Neural progenitor cell (in vitro differentiated cells): ENCODE data around the gene AIFM2.

Source experiments
- CTCF ChIP-seq: fragments of 200-600 bp; sonication (generic); IDR thresholded peaks from 2 replicates; pipeline ENCODE4 v1.5.1; 2017; ENCODE audit warnings: antibody characterized with exemption, mild to moderate bottlenecking
- EZH2 ChIP-seq: fragments of 200-600 bp; sonication (generic); IDR thresholded peaks from 2 replicates; pipeline ENCODE4 v1.6.1; 2017; ENCODE audit warnings: antibody characterized with exemption, mild to moderate bottlenecking, moderate library complexity

GRCh38 chr10:70119623-70120022 is 13.0 kb downstream of the AIFM2 start:
- TF ChIP-seq CTCF: no peak
- TF ChIP-seq EZH2: no peak
